GM18870 (cell line): ENCODE data around the gene SLC17A5.
A peak's percentile ranks its signal among the peaks of the same experiment; 100 is the strongest.
"Not testable (repeated sequence)": the region's sequence is repeated elsewhere in the genome, so short reads cannot be mapped to it uniquely, and the experiment has no call there.

ENCODE experiments used
- ATAC-seq: cut with Tn5 transposase; IDR thresholded peaks from one replicate; pipeline ENCODE4 v1.9.1; 2021; ENCODE audit warnings: moderate library complexity; ENCODE audit not compliant: unreplicated experiment

SLC17A5 gene

DNA sequence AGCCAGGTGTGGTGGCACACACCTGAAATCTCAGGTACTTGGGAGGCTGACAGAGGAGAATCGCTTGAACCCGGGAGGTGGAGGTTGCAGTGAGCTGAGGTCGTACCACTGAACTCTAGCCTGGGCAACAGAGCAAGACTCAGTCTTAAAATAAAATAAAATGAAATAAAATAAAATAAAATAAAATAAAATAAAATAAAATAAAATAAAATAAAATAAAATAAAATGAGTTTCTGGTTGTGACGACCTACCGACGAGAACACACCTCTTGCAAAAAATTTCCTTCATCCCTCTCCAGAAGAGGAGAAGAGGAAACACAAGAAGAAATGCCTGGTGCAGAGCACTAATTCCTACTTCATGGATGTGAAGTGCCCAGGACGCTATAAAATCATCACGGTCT is 35.7 kb downstream of the SLC17A5 start:
- not testable (repeated sequence) for ATAC-seq

GRCh38 chr6:73614802-73615201 is 39.0 kb downstream of the SLC17A5 start:
- no peak for ATAC-seq

GRCh38 chr6:73613806-73614536 is 39.8 kb downstream of the SLC17A5 start:
- ATAC-seq: no peak

- ATAC-seq: no peak
Observed at GRCh38 chr6:73612611-73613010, 41.2 kb downstream of the SLC17A5 start.

DNA sequence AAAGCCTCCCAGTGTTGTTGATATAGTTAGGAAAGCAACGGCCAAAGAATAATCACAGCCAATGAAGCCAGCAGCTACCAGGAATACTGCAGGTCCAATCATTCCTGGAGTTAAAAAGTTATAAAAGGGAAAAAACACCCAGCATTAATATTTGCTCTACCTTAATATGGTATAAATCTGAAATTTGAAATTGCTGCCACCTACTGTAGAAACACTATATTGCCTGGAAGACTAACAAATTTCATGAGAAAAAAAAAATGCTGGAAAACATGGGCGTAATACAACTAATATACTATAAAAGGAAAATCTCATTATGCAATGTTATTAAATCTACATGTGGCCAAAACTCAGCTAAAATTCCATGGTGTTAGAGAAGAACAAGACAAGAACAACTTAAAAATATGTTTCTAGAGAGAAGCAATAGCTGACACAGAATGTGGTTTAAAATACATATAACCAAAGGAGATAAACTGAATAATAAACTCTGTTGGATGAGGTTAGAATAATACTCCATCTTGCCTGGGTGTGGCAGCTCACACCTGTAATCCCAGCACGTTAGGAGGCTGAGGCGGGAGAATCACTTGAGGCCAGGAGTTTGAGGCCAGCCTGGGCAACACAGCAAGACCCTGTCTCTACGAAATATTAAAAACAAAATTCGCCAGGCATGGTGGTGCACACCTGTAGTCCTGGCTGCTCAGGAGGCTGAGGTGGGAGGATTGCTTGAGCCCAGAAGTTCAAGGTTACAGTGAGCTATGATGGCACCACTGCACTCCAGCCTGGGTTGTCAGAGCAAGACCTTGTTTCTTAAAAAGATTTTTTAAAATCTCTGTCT is 43.1 kb downstream of the SLC17A5 start:
- no peak for ATAC-seq

GRCh38 chr6:73608761-73609160 is 45.0 kb downstream of the SLC17A5 start:
- ATAC-seq: no peak

DNA sequence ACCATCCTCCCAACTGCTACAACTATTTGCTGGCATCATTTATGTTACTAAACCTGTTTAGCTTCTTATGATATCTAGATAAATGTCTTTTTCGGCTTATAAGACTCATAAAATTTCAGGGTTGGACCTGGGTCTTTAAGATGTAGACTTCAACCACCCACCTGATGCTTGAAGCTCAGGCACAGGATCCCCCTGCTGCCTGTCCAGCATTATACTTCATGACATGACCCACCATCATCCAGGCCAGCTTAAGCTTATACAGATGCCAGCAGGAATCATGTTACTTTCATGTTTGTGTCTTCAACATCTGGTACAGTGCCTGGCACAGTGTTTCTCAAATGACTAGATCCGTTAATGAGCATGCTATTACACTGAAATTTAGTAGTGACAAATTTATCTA is 47.4 kb downstream of the SLC17A5 start:
- ATAC-seq: no peak

DNA sequence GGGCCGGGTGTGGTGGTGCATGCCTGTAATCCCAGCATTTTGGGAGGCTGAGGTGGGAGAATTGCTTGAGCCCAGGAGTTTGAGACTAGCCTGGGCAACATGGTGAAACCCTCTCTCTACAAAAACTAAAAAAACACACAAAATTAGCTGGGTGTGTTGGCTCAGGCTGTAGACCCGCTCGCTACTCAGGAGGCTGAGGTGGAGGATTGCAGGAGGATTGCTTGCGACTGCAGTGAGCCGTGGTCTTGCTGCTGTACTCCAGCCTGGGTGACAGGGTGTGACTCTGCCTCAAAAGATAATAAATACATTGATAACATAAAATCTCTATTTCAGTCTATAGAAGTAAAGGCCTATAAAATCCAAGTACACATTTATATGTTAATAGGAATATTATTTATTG is 49.3 kb downstream of the SLC17A5 start:
- ATAC-seq: no peak

- no peak for ATAC-seq
Observed at GRCh38 chr6:73604020-73604419, 49.8 kb downstream of the SLC17A5 start.

- ATAC-seq: no peak
Observed at GRCh38 chr6:73586416-73586974, 67.3 kb downstream of the SLC17A5 start.

GRCh38 chr6:73585566-73586415 is 68.0 kb downstream of the SLC17A5 start:
- peak; percentile 74 for ATAC-seq

GRCh38 chr6:73581293-73581692 is 72.5 kb downstream of the SLC17A5 start:
- ATAC-seq: no peak

GRCh38 chr6:73580247-73581149 is 73.3 kb downstream of the SLC17A5 start:
- ATAC-seq: peak; percentile 75

DNA sequence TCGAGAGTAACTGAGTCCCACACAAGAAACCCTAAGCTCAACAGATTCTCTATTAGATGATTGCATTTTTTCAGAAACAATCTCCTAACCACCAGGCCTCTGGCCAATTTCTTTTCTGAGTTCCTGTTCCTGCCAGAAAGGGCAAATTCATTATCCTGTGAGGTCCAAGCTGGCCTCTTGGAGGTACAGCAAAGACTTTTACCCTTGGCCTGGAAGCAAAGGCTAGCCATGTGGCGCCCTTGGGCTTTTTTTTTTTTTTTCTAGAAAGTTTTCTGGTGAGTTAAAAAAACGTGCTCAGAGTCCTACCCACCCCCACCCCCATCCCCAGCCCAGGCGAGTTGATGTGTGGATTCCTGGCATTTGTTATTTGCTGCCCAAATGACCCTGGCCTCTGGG is 73.9 kb downstream of the SLC17A5 start:
- no peak for ATAC-seq

GRCh38 chr6:73579389-73579788 is 74.4 kb downstream of the SLC17A5 start:
- ATAC-seq: no peak

DNA sequence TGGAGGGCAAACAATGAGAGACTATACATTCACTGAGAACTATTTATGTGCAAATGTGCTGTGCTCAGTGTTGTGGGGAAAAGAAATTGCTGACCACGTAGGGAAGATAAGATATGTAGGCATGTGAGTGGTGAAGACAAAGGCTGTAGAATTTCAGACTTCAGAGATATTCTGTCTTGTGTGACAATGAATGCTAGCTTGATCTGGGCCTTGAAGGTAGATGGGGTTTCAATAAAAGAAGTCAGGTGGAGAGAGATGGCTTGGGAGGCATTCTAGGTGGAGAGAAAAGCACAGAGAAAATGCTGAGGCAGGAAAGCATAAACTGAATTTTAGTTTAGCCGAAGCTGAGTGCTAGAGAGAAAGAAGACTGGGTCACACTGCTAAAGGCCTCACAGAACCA is 76.1 kb downstream of the SLC17A5 start:
- no peak for ATAC-seq

- ATAC-seq: not testable (repeated sequence)
Observed at GRCh38 chr6:73572531-73572930, 81.3 kb downstream of the SLC17A5 start.

DNA sequence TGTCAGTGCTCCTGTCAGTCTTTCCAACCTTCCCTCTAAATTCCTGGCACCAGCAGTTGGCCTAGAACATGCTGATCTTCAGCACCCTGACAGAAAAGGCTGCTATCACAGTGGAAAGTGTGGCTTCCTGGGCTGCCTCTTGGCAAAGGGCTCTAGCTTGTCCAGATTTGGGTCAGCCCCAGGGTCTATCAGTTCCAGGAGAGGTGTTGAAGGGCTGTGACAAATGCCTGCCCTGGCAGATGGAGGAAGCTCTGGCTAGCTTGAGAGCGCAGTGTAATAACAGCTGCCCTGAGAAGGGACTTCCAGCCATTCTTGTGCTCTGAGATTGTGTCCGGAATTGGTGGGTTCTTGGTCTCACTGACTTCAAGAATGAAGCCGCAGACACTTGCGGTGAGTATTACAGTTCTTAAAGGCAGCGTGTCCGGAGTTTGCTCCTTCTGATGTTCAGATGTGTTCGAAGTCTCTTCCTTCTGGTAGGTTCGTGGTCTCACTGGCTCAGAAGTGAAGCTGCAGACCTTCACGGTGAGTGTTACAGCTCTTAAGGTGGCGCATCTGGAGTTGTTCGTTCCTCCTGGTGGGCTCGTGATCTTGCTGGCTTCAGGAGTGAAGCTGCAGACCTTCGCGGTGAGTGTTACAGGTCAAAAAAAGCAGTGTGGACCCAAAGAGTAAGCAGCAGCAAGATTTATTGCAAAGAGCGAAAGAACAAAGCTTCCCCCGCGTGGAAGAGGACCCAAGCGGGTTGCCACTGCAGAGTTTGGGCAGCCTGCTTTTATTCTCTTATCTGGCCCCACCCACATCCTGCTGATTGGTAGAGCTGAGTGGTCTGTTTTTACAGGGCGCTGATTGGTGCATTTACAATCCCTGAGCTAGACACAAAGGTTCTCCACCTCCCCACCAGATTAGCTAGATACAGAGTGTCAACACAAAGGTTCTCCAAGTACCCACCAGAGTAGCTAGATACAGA is 82.3 kb downstream of the SLC17A5 start:
- ATAC-seq: not testable (repeated sequence)

GRCh38 chr6:73569121-73569520 is 84.7 kb downstream of the SLC17A5 start:
- no peak for ATAC-seq
